Measurements from ENCODE around the gene LIFR. TPM values are rescaled to one million over a fixed set of nuclear protein-coding genes. Genes with fewer than 3 reads are reported as not detected.

LIFR gene
- total RNA-seq, 1 experiment from 2014 or later = 7.6 TPM

GRCh38 chr5:38541174-38541725, 15.2 kb downstream of the LIFR start:
- CTCF ChIA-PET = no interaction called here
- no peak for TF ChIP-seq CTCF (IDR thresholded peaks at IDR 0.05; ENCODE audit: unreplicated experiment)
- Mint-ChIP-seq H3K36me3 (ENCODE audit: insufficient read depth, unreplicated experiment) (no peaks in the 10 kb centered on the region), H3K27me3 (ENCODE audit: unreplicated experiment) (no peaks in the 10 kb centered on the region), H3K4me1 (ENCODE audit: low read depth, unreplicated experiment) (no peaks in the 10 kb centered on the region), H3K4me3 (ENCODE audit: low read depth, unreplicated experiment) (no peak overlapping the region), H3K27ac (ENCODE audit: unreplicated experiment) (no peak overlapping the region), H3K9me3 (ENCODE audit: low read depth, unreplicated experiment) (no peaks in the 10 kb centered on the region)
- intact Hi-C loops (cut with micrococcal nuclease; ENCODE audit: unreplicated experiment) = no loop called here
- no peak for DNase-seq
- BruUV-seq (replicated peaks) = no TSS peak

GRCh38 chr5:38540314-38540713, 16.1 kb downstream of the LIFR start:
- H3K27me3 Mint-ChIP-seq (ENCODE audit: unreplicated experiment) = no peaks in the 10 kb centered on the region
- no peak for TF ChIP-seq CTCF (IDR thresholded peaks at IDR 0.05; ENCODE audit: unreplicated experiment)
- no peak overlapping the region for H3K4me3 Mint-ChIP-seq (ENCODE audit: low read depth, unreplicated experiment)
- no peak for DNase-seq
- no peaks in the 10 kb centered on the region for H3K36me3 Mint-ChIP-seq (ENCODE audit: insufficient read depth, unreplicated experiment)
- intact Hi-C loops (cut with micrococcal nuclease; ENCODE audit: unreplicated experiment) = no loop called here
- no peaks in the 10 kb centered on the region for H3K4me1 Mint-ChIP-seq (ENCODE audit: low read depth, unreplicated experiment)
- no peaks in the 10 kb centered on the region for H3K9me3 Mint-ChIP-seq (ENCODE audit: low read depth, unreplicated experiment)
- CTCF ChIA-PET = no interaction called here
- no peak overlapping the region for H3K27ac Mint-ChIP-seq (ENCODE audit: unreplicated experiment)
- BruUV-seq (replicated peaks) = no TSS peak

GRCh38 chr5:38538161-38538560, 18.3 kb downstream of the LIFR start:
- H3K9me3 Mint-ChIP-seq (ENCODE audit: low read depth, unreplicated experiment) = no peaks in the 10 kb centered on the region
- BruUV-seq (replicated peaks) = no TSS peak
- no peaks in the 10 kb centered on the region for H3K27me3 Mint-ChIP-seq (ENCODE audit: unreplicated experiment)
- no peaks in the 10 kb centered on the region for H3K4me1 Mint-ChIP-seq (ENCODE audit: low read depth, unreplicated experiment)
- CTCF ChIA-PET = interaction anchor here (0.7 kb wide), 1 partner anchor 182 kb away, joined by 3 read pairs; no protein-coding TSS in a partner anchor
- no peak for DNase-seq
- intact Hi-C loops (cut with micrococcal nuclease; ENCODE audit: unreplicated experiment) = no loop called here
- no peak for TF ChIP-seq CTCF (IDR thresholded peaks at IDR 0.05; ENCODE audit: unreplicated experiment)
- no peaks in the 10 kb centered on the region for H3K36me3 Mint-ChIP-seq (ENCODE audit: insufficient read depth, unreplicated experiment)
- H3K4me3 Mint-ChIP-seq (ENCODE audit: low read depth, unreplicated experiment) = no peak overlapping the region
- no peak overlapping the region for H3K27ac Mint-ChIP-seq (ENCODE audit: unreplicated experiment)

GRCh38 chr5:38537505-38537904, 18.9 kb downstream of the LIFR start:
- no peaks in the 10 kb centered on the region for H3K4me1 Mint-ChIP-seq (ENCODE audit: low read depth, unreplicated experiment)

More at GRCh38 chr5:38537505-38537904, 18.9 kb downstream of the LIFR start:
- TF ChIP-seq CTCF (IDR thresholded peaks at IDR 0.05; ENCODE audit: unreplicated experiment) = no peak
- Mint-ChIP-seq H3K36me3 (ENCODE audit: insufficient read depth, unreplicated experiment) (no peaks in the 10 kb centered on the region), H3K27me3 (ENCODE audit: unreplicated experiment) (no peaks in the 10 kb centered on the region), H3K27ac (ENCODE audit: unreplicated experiment) (no peak overlapping the region), H3K9me3 (ENCODE audit: low read depth, unreplicated experiment) (no peaks in the 10 kb centered on the region), H3K4me3 (ENCODE audit: low read depth, unreplicated experiment) (no peak overlapping the region)
- no TSS peak for BruUV-seq (replicated peaks)
- no peak for DNase-seq
- intact Hi-C loops (cut with micrococcal nuclease; ENCODE audit: unreplicated experiment) = no loop called here
- CTCF ChIA-PET = interaction anchor here (0.7 kb wide), 1 partner anchor 183 kb away, joined by 3 read pairs; no protein-coding TSS in a partner anchor

All from Calu3 (cell line).